ENCODE results near the gene BCLAF3. TPM values are rescaled to one million over a fixed set of nuclear protein-coding genes. Genes with fewer than 3 reads are reported as not detected.

The BCLAF3 gene
- total and polyA plus RNA-seq, 9 of the 15 experiments (the other 6 are each of a cell fraction or from before 2014, with no cell fraction given), result 0.73 to 4.6 (median 2.5) TPM

- no peak for TF ChIP-seq ZNF512 (tag; IDR thresholded peaks at IDR 0.05)
These were observed 37.7 kb downstream of the BCLAF3 start (continued) for GRCh38 chrX:19953145-19953544.

- POLR2A ChIA-PET, result no interaction called here
These were observed 41.5 kb downstream of the BCLAF3 start for GRCh38 chrX:19949340-19949739.

More at GRCh38 chrX:19949340-19949739, 41.5 kb downstream of the BCLAF3 start:
- H4K20me1 ChIP-seq (replicated peaks; ENCODE audit: control insufficient read depth, insufficient read depth, low read length), result no peaks in the 10 kb centered on the region
- no peak overlapping the region for H2AFZ ChIP-seq (ENCODE audit: low read depth, low read length)
- no peaks in the 10 kb centered on the region for H3K4me1 ChIP-seq (replicated peaks in 1 of 2; ENCODE audit: control insufficient read depth in 2 of 2, insufficient read depth in 2 of 2, low read length in 2 of 2)
- no peaks in the 10 kb centered on the region for H3K9me3 ChIP-seq (replicated peaks; ENCODE audit: control insufficient read depth, insufficient read depth, low read depth, low read length)
- no peaks in the 10 kb centered on the region for H3K79me2 ChIP-seq (ENCODE audit: control insufficient read depth, insufficient read depth, low read length)
- H3K36me3 ChIP-seq (ENCODE audit: control insufficient read depth, insufficient read depth, low read length), result no peaks in the 10 kb centered on the region
- in situ Hi-C loops (cut with MboI), result no loop called here
- intact Hi-C loops (cut with micrococcal nuclease), result no loop called here
- no peaks in the 10 kb centered on the region for H3K9me1 ChIP-seq (ENCODE audit: control insufficient read depth, insufficient read depth, low read length)
- no peak for FAIRE-seq
- H3K4me2 ChIP-seq (ENCODE audit: insufficient read depth, low read length), result no peak overlapping the region
- H3K4me3 ChIP-seq, result no peak overlapping the region
- no peak for DNase-seq (ENCODE audit: extremely low read depth in 1 of 4, low spot score in 3 of 4)
- no peaks in the 10 kb centered on the region for H3K27me3 ChIP-seq (ENCODE audit: control insufficient read depth in 2 of 2, insufficient read depth in 2 of 2, low read length in 2 of 2)
- no peak for ATAC-seq
- TF ChIP-seq TCF7 (IDR thresholded peaks at IDR 0.05; ENCODE audit: borderline replicate concordance) (no peak), NCOA1 (IDR thresholded peaks at IDR 0.05; ENCODE audit: low read depth) (no peak), RHOXF2B (CRISPR knock-in tag; conservative IDR thresholded peaks at IDR 0.05) (no peak), NR2C1 (IDR thresholded peaks at IDR 0.05) (no peak), NR2C1 (tag; IDR thresholded peaks at IDR 0.05) (no peak)
- BruUV-seq (replicated peaks), result no TSS peak
- 38% methylated on average over 2 of the region's 2 CpGs for WGBS (ENCODE audit: insufficient coverage, low coverage, missing lambda C conversion rate)
- no peak overlapping the region for H3K27ac ChIP-seq (ENCODE audit: extremely low read depth, low read depth, low read length)
- no peak overlapping the region for H3K9ac ChIP-seq (ENCODE audit: insufficient read depth in 1 of 2, low read depth in 2 of 2, low read length in 2 of 2)
- CTCF ChIA-PET (ENCODE audit: low intra/inter-chr PET ratio), result no interaction called here

Data from K562 (cell line).